Keratinocyte (primary cell): ENCODE results near the gene ECHS1.

Source experiments
- CTCF ChIP-seq, 3 experiments: IDR thresholded peaks in 1 of 3; conservative IDR thresholded peaks in 1 of 3; optimal IDR thresholded peaks in 1 of 3; 2 replicates in 2 of 3; 3 replicates in 1 of 3; pipeline versions ENCODE3 to v1.5.1; 2011; ENCODE audit warnings: low read length in 3 of 3, mild to moderate bottlenecking in 3 of 3, moderate library complexity in 2 of 3, control low read depth in 1 of 3, inconsistent platforms in 1 of 3; ENCODE audit not compliant: insufficient read depth in 2 of 3; ENCODE audit errors: extremely low read depth in 1 of 3
- EZH2 ChIP-seq: IDR thresholded peaks from one replicate; pipeline ENCODE4 v1.6.1; 2012; ENCODE audit warnings: inconsistent platforms, mild to moderate bottlenecking, low read length, moderate library complexity

- TF ChIP-seq CTCF (optimal IDR thresholded peaks at IDR 0.05 in 1 of 3, IDR thresholded peaks at IDR 0.05 in 1 of 3, conservative IDR thresholded peaks at IDR 0.05 in 1 of 3; ENCODE audit: extremely low read depth in 1 of 3, insufficient read depth in 2 of 3, low read length in 3 of 3) (no peak), EZH2 (no peak)
Measured at GRCh38 chr10:133368153-133368552, 5.0 kb downstream of the ECHS1 start.
